Measurements from ENCODE around the gene EVPL. TPM values are rescaled to one million over a fixed set of nuclear protein-coding genes. Genes with fewer than 3 reads are reported as not detected.
"Not testable (repeated sequence)": the region's sequence is repeated elsewhere in the genome, so short reads cannot be mapped to it uniquely, and the experiment has no call there.

Gene EVPL
- polyA plus RNA-seq, 12 donors, result 0.12 to 47.8 (median 0.44) TPM; not detected in 2

DNA sequence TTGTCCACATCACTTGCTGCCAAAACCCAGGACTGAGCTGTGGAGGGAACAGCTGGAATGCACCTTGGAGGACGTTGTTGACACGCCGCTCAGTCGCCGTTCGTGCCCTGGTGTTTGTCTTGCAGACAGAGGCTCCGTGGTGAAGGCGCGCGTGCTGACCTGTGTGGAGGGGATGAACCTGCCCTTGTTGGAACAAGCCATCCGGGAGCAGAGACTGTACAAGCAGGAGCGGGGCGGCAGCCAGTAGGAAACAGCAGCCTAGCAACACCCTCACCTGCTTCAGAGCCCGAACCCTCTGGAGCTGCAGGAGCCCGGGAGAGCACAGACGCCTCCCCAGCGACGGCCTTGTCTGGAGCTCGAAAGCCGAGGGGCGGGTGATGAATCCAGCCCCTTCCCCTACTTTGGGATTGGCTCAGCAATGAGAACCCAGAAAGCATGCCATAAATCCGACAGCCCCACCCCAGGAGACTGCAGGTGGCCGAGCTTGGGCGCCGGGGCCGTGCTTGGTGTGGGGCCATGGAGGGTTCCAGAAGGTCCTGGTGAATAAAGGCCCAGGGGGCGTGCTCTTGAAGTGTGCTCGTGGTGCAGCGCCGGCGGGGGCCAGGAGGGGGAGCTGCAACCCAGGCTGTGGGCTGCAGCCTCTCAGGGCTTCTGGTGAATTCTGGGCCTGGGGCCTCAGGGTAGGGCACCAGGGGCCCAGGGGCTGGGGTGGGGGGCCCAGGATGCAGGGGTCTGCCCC lies 26.9 kb downstream of the EVPL start:
- DNase-seq, result no peak

DNA sequence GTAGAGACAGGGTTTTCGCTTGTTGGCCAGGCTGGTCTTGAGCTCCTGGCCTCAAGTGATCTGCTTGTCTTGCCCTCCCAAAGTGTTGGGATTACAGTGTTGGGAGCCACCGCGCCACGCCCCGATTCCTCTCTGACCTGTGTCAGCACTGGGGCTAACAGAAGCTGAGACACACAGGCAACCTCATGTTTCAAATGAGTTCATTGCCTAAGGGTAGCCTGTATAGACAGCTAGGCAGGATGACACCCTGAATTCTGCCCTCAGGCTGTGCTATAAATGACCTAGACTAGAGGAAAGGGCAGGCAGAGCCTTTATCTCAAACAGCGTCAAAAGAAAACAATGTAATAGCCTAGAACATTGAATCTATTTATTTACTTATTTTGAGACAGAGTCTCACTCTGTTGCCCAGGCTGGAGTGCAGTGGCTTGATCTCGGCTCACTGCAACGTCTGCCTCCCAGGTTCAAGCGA lies 28.7 kb downstream of the EVPL start:
- no peak for DNase-seq

DNA sequence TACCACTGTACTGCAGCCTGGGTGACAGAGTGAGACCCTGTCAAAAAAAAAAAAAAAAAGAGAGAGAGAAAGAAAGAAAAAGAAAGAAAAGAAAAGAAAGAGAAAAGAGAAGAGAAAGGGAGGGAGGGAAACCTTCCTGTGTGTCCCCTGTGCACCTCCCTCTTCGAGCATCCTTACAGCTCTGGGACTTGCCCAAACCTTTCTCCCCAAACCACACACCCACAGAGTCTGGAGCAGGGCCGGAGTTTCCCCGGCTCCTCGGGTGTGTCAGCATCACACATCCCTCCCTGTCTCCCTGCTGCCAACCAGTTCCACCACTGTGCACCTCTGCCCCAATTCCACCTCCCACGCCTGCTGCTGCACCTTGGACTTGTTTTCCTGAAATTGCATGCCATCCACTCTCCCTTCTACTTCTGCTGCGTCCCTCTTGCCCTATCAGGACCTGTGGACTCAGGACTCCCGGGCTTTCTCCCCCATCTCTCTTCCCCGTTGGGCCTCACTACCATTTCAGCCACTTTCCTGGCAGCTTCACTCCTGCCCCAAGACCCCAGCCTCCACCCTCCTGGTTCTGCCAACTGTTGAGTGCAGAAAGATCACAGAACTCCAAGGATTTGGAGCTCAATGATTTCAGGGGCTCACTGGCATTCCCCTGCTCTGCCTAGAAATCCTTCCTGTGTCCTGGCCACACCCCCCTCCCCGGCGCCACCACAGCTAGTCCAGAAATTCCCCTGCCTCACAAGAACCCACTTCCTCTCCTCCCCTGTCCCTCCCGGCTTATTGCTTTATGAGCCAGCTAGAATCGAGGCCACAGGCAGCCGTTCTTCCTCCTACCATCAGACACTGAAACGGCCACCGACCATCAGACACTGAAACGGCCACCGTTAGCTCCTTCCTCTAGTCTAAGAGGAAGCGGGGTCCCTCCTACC lies 30.2 kb downstream of the EVPL start:
- no peak for DNase-seq

DNA sequence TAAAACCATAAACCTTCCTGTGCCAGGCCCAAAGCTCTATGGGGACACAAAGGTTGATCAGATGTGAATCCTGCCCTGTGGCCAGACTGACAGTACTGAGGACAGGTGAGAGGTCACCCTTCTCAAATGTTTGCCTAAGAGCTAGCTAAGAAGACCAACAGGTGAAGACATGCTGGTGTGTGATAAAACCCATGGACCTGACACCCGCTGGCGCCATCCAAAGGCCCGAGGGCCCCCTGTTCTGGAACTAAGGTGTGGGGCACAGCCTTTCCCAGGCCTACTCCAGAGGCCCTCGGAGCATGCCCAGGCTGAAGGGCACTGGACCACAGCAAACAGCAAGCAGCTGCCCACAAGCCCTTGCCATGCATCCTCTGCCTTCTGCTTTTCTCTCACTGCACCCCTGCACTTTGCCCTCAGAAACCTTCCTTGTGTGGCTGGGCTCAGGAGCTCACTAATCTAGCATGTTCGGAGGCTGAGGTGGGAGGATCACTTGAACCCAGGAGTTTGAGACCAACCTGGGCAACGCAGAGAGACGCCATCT lies 31.7 kb downstream of the EVPL start:
- no peak for DNase-seq

DNA sequence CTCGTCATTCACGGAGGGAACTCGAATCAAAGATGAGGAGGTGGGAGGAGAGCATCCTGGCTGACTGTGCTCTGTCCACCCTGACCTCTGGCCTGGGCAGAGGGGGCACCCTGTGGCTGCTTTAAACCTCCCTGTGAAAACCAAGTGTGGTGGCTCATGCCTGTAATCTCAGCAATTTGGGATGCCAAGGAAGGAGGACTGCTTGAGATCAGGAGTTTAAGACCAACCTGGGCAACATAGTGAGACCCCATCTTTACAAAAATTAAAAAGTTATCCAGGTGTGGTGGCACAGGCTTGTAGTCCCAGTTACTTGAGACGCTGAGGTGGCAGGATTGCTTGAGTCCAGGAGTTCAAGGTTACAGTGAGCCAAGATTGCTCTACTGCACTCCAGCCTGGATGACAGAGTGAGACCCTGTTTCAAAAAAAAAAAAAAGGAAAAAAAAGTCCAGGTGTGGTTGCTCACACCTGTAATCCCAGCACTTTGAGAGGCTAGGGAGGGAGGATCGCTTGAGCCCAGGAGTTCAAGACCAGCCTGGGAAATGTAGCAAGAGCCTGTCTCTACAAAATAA lies 32.2 kb downstream of the EVPL start:
- DNase-seq, result no peak

DNA sequence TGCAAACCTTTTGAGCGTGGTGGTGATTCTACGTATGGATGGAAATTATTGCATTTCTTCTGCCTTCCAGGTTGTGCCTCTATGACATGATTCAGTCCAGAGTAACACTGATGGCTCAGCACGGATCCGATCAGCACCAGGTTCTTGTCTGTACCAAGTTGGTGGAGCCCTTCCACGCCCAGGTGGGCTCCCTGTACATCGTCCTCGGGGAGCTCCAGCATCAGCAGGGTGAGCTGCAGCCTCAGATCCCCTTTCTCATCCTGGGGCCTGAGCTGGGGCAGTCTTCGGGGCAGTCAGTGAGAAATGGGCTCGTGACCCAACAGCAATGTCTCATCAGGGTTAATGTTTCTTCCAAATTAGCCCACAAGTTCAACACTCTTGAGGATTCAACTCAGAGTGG lies 35.7 kb downstream of the EVPL start:
- DNase-seq, result no peak

DNA sequence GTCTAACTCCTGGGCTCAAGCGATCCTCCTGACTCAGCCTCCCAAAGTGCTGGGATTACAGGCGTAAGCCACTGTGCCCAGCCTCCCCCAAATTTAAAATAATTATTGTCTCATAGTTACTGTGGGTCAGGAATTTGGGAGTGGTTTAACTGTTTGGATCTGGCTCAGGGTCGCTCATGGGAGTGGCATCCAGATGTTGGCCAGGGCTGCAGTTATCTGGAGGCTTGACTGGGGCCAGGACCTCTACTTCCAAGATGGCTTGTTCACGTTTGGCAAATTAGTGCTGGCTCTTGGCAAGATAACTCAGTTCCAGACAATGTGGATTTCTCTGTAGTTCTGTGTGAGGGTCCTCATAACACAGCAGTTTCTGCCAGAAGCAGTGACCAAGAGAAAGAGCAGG lies 40.1 kb downstream of the EVPL start:
- DNase-seq, result no peak

DNA sequence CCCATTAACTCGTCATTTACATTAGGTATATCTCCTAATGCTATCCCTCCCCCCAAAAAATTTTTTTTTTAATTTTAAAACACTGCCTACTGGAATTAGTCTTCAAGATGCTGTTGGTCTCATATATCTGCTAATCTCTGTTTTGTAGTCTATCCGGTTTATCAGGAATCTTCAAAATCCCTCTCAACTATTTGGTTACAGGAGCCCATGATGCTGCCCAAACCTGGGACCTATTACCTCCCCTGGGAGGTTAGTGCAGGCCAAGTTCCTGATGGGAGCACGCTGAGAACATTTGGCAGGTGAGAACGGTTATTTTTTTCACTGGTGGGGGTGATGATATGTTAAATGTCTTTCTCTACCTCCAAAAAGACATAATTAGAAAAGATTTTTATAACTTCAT lies 41.1 kb downstream of the EVPL start:
- no peak for DNase-seq

DNA sequence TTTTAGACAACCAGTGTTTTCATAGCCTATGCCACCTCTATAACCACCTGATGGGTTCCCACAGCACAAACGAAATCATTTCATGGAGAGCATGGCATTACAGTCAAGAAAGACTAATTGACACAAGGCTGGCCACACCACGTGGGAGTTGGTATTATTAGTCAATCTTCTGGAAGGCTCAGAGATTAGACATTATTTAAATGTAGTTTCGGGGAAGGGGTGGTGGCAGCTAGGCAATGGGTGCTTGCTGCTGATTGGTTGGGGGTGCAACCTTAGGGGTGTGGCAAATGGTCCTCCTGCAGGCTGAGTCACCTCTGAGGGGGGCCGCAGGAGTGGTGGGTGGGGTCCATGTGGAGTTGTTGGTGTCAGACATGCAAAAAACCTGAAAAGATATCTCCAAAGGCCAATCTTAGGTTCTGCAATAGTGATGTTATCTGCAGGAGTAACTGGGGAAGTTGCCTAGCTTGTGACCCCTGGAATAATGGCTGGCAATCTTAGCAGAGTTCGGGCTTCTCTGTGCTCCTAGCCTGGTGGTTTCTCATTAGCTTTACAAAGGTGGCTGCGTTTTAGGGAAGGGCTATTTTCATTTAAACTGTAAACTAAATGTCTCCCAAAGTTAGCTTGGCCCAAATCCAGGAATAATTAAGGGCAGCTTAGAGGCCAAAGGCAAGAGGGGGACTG lies 43.5 kb downstream of the EVPL start:
- no peak for DNase-seq

DNA sequence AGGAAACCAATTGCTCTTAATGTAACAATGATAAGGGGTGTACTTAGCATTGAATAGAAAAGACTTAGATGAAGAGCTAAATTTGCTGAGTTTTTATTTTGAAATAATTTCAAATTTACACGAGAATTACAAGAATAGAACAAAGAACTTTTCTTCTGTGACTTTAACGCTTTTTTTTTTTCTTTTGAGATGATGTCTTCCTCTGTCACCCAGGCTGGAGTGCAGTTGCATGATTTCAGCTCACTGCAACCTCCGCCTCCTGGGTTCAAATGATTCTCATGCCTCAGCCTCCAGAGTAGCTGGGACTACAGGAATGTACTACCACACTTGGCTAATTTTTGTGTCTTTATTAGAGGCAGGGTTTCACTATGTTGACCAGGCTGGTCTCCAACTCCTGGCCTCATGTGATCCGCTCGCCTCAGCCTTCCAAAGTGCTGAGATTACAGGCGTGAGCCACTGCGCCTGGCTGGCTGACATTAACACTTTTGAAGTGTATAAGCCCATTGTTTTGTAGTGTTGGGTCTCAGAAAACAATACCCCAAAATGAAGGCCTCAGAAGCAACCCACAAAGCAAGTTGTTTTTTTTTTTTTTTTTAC lies 46.0 kb downstream of the EVPL start:
- DNase-seq, result no peak

DNA sequence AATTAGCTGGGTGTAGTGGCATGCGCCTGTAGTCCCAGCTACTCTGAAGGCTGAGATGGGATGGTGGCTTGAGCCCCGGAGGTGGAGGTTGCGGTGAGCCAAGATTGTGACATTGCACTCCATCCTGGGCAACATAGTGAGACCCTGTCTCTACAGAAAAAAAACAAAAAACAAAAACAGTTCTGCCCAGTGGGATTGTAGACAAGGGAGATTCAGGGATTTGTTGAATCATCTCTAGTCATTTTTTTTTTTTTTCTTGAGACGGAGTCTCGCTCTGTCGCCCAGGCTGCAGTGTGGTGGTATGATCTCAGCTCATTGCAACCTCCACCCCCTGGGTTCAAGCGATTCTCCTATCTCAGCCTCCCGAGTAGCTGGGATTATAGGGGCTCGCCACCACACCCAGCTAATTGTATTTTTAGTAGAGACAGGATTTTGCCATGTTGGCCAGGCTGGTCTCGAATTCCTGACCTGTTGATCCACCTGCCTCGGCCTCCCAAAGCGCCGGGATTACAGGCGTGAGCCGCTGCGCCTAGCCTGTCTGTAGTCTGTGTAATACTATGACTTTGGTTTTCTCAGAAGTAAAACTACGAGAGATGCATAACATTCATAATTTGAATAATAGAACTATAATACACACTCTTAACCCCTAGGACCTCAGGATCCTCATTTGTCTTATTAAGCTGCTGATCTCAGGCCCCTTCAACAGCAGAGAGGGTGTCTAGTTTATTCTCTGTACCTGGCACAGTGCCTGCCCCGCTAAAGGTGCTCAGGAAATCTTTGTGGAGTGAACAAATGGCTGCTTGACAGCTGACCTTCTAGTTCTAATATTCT lies 46.7 kb downstream of the EVPL start:
- no peak for DNase-seq

DNA sequence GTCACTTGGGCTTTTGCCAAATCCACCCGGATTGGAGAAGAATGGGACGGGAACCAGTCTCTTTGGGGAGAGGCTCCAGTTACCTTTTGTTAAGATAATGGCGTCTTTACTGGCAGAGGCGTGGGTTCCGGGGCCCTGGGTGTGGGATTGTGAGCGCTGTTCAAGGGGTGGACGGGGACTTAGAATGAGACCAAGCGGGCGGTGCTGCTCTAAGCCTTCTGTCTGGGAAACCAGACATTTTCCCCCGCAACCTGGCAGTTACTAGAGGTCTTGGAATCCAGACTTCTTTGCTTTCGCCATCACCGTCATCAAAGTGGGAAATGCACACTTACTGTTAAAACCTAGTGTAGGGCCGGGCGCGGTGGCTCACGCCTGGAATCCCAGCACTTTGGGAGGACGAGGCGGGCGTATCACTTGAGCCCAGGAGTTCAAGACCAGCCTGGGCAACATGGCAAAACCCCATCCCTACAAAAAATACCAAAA lies 47.4 kb downstream of the EVPL start:
- no peak for DNase-seq

DNA sequence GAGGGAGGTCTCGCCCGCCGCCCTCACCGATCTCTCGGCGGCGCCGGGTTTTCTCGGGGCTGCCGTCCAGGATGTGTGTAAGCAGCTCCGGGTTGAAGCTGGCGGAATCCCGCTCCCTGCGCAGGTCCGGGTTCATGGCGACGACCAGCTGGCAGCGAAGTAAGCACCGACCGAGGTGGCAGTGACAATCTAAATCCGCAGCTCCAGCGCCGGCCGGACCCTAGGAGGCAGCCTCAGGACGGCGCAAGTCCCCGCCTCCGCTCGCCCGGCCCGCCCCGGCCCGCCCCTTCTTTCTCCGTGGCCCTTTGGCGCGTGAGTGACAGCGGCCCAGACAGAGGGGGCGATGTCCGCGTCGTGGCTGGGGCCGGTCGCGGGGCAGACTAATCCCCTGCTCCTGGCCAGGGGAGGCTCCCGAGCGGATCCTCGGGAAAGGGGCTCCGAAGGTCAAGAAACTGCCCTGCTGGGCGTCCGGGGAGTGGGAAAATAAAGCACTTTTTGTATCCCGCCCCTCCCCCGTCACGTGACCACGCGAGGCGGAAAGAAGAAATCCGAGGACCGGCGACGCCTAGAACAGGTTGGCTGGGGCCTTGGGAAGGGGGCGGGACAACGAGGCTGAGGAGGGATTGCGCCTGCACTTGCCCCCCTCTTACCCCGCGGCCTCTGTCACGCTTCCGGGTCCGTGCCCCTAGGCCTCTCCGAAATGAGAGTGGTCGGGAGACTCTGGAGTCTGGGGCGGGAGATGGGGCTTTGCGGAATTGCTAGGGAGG lies 48.0 kb downstream of the EVPL start, which contains the start of the genes ACOX1 and TEN1:
Gene ACOX1, minus strand, starts transcription at position 229 of the 767 bp plus-strand sequence. Its CDS starts 93 bp downstream, at position 136.
Gene TEN1, plus strand, starts transcription at position 303 of the 767 bp plus-strand sequence. CDS start 6,953 bp downstream, outside the sequence.
- DNase-seq, result peak; percentile 98

DNA sequence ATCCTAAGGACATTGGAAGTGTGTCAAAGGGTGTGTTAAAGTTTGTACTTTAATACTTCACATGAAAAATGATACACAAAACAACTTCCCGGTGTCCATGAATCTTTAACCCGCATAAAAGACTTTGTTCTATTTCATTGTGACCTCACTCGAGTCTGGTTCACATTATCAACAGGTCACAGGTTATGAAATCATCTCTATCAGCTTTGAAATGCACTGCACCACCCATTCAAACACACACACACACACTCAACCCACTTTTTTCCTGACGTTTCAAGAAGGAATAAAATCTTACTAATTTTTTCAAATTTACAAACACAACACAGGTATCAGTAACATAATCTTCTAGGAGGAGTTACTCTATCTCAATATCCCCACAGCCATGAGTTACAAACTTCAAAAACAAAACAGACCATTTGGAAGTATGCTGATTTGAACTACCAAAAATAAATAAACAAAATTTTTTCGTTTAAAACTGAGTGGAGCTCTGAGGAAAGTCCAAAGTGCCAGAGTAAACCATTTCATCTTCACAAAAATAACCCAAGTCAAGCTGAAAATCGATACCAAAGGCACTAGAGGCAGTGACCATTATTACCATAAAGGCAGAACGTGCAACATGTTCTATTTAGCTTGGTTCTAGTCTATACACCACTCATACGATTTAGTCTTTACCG lies 50.8 kb downstream of the EVPL start:
- no peak for DNase-seq

DNA sequence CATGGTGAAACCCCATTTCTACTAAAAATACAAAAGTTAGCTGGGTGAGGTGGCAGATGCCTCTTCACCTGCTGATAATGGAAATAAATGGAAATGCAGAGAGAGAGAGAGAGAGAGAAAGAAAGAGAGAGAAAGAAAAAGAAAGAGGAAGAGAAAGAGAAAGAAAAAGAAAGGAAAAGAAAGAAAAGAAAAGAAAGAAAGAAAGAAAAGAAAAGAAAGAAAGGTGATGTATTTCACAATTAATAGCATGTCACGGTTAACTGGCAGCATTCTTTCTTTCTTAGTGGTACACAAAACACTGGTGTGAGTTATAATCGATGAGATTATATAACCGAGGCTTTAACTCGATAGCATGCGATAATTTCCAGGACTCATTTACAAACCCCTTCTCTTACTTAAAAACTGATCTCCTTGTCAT lies 51.3 kb downstream of the EVPL start:
- no peak for DNase-seq

DNA sequence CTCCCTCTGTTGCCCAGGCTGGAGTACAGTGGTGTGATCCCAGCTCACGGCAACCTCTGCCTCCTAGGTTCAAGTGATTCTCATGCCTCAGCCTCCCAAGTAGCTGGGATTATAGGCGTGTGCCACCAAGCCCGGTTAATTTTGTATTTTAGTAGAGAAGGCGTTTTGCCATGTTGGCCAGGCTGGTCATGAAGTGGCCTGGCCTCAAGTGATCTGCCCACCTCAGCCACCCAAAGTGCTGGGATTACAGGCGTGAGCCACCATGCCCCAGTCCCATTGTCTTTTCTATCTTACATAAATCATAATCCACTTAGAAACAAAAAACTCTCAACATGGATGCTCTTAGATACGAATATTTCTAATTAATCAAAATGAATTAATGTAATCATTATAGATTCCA lies 51.9 kb downstream of the EVPL start:
- not testable (repeated sequence) for DNase-seq

DNA sequence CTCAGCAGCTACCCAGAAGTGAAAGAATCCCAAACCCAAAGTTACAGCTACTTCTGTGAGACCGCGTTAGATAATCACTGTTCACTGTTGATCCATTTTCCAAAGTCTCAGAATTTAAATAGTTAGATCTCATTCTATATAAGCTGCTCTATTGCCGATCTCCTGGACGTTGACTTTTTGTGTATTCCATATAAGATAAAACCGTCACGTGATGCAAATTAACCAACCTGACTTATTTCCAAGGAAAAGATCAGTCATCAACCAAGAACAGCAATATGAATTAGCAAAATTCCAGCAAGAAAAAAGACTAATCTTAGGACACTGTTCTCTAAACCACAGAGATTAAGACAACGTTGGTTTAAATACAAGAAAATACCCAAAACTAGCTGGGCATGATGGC lies 56.5 kb downstream of the EVPL start:
- DNase-seq, result no peak

DNA sequence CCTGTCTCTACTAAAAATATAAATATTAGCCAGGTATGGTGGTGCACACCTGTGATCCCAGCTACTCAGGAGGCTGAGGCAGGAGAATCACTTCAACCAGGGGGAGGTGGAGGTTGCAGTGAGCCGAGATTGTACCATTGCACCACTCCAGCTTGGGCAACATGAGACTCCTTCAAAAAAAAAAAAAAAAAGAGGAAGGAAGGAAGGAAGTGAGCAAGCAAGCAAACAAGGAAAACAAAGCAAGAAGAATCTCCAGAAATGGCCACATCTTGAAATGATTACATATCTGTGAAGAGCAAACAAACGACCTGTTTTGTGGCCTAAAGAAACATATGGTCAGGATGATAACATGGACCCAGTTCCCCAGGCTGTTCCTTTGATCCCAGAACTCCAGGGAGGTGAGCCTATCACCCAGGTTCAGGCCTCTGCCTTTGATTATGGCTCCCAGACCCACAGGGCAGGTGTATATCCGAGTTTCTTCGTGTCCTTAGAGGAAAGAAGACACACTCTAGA lies 57.0 kb downstream of the EVPL start:
- DNase-seq, result no peak

Data from muscle of arm (tissue), 12 donors.